ENCODE measurements around the gene KCNF1.

The KCNF1 gene

DNA sequence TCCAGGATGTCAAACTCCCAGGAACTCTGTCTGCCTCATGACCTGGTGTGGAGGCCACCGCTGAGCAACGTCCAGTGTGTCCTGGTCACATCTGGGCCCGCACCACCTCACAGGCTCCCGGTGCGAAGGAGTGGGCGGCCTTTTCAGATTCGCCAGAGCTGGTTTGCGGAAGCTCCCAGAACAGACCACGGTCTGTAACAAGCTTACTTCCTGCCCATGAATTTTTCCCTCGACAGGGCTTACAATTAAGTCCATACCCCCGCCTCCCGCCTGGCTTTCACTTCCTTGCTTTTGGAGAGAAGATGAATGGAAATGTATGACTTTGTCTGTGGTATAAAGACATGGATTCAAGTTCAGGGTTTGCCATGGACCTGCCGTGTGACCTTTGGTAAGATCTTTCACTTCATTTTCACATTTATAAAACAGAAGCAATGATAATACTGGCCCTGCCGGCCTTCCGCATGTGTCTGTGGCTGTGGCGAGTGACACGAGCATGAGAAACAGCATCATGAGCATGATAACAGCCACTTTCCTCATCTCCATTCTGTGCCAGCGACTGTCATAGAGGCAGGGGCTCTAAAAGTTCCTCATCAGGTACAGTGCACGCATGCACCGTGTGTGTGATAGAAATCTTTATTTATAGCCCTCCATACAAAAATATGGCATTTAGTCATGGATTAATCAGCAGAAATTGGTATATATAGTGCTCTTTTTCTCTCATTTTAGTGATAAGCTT is 31.0 kb upstream of the KCNF1 start:
- DNase-seq (ENCODE audit: low read depth): no peak

DNA sequence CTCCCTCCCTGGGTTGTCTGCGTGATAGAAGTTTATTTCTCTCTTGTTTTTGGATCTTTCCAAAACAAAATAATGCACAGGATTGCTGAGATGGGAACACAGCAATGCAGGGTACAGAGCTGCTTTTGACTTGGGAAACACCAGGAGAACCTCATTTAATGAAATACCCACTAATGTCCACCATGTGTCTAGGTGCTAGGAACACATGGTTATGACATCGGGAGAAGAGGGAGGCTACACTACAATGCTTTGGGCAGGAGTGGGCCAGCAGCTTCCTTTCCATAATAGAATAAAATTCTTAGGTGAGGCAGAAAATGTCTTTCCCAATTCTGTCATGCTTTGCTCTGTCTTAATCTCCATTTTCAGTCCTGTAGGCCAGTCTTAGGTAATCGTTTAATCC is 29.2 kb upstream of the KCNF1 start:
- no peak for DNase-seq (ENCODE audit: low read depth)

DNA sequence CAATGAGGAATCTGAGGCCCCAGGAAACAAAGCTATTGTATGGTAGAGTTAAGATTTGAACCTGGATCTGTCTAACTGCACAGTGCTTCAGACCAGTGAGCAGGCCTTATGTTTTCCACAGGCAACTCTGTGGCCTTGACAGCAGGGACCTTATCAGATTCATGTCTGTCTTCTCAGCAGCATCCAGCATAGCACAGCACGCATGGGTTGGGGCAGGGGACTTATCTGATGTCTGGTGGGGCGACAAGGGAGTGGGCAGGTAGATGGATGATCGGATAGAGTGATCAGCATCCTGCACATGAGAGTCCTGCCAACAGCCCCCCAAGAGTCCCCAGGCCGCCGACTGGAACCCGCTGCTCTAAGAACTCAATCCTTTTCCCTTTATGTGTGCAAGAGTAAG is 28.7 kb upstream of the KCNF1 start:
- no peak for DNase-seq (ENCODE audit: low read depth)

GRCh38 chr2:10883801-10884478 is 27.8 kb upstream of the KCNF1 start:
- no peak for DNase-seq (ENCODE audit: low read depth)

- no peak for DNase-seq (ENCODE audit: low read depth)
These were observed 27.2 kb upstream of the KCNF1 start for GRCh38 chr2:10884574-10884975.

DNA sequence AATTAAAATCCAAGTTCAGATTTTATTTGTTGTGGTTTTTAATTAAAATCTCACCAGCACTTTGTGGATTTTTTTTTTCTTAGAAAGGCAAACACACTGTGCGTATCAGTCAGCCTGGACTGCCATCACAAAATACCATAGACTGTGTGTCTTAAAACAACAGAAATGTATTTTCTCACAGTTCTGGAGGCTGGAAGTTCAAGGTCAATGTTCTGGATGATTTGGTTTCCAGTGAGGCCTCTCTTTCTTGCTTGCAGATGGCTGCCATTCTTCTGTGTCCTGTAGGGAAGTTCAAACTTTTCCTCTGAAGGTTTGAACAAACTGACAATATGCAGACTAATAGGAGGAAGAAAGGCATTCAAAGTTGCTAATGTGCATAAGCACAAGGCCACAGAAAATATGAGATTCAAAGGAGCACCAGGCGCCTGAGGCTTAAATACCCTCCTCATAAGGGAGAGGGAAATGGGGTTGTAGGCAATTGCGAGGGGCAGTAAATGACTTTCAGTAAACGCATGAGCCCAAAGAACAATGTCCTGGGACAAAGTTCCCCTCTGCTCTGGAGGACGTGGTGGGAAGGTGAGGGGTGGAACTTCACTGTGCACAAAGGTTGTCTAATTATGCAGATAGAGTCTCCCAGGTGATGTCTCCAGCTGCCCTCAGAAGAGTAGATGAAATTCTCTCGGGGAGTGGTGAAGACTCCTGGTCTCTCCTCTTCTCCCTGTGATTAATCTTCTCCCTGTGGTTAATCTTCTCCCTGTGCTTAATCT is 26.5 kb upstream of the KCNF1 start:
- no peak for DNase-seq (ENCODE audit: low read depth)

DNA sequence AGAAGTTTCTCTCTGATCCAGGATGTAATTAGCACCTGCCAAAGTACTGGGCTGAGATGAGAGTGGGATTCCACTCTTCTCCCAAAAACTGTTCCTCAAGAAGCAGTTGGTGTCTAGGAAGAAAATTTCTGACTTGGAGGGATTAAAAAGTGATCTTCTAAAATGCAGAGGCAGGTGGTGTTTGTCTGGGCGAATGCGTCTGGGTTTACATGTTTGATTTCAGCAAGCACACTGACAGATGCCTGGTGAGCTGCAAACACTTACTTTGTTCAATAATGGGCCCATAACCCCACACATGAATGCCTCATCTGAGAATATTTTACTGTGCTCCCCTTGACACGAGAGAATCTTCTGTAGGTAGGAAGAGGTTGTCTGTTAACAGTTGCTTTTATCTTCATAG is 24.3 kb upstream of the KCNF1 start:
- DNase-seq (ENCODE audit: low read depth): no peak

GRCh38 chr2:10889651-10890215 is 22.0 kb upstream of the KCNF1 start:
- no peak for DNase-seq (ENCODE audit: low read depth)

- DNase-seq (ENCODE audit: low read depth): no peak
These were observed 20.9 kb upstream of the KCNF1 start for GRCh38 chr2:10890706-10891270.

DNA sequence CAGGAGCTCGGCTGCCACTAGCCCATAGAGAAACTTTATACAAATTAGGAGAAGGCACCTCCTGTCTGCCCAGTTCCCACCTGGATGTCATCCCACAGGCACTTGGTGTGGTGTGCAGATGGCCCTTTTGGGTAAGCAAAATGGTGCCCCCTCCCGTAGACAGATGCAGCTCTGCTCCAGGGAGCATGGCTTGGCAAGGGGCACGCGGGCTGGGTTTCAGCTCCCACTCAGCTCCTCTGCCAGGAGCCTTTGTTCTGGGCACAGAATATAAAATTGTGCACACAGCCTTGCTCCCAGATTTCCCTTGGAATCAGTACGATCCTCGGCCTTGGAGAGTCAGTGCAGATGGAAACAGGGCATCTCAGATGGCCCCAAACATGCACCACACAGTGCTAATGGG is 20.3 kb upstream of the KCNF1 start:
- no peak for DNase-seq (ENCODE audit: low read depth)

- DNase-seq (ENCODE audit: low read depth): no peak
These were observed 19.9 kb upstream of the KCNF1 start for GRCh38 chr2:10891848-10892247.

GRCh38 chr2:10892316-10892715 is 19.4 kb upstream of the KCNF1 start:
- DNase-seq (ENCODE audit: low read depth): no peak

GRCh38 chr2:10892796-10893350 is 18.9 kb upstream of the KCNF1 start:
- DNase-seq (ENCODE audit: low read depth): no peak

DNA sequence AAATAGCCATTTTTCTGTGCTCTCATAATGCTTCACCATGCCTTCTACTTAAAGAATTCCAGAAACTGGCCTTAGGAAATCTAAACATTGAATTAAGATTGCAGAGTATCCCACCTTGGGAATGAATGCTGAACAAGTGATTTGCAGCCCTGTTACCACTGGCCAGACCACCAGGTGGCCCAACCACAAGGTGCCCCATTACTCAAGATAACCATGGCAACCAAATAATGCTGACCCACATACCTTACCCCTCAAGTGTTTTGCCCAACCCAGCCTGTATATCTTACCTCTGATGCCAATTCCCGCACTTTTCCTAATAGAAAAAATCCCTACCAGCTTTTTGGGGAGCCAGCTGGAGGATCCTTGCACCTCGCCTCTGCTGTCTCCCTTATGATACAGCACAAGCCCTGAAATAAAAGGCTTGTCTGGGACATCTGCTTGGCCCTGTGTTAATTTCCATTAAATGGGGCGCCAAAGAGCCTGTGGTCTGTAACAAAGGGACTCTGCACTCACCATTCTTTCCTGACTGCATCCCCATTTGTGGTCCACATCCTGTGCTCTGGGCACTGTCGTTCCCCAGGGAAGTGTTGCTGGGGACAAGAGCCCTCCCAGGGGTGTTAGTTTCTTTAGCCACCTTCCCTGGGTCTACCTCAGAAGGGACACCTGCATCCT is 17.3 kb upstream of the KCNF1 start:
- no peak for DNase-seq (ENCODE audit: low read depth)

DNA sequence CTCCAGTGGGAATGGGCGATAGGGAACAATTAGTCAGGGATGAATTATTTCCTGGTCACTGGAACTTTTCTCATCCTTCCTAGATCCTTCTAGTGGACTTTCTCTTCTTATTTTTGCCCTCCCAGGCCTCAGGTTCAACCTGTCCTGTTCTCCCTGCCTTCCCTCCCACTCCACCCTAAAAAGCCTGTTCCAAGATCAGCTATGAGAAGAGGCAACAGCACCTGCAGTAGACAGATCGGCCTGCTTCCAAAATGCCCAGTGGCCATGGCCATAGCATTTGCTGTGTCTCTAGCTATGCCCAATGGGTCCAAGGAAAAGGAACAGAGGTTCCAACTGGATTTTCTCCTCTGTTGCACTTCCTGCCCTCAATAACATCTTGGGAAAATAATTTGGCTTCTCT is 16.5 kb upstream of the KCNF1 start:
- no peak for DNase-seq (ENCODE audit: low read depth)

GRCh38 chr2:10897956-10898355 is 13.8 kb upstream of the KCNF1 start:
- DNase-seq (ENCODE audit: low read depth): no peak

- no peak for DNase-seq (ENCODE audit: low read depth)
These were observed 11.3 kb upstream of the KCNF1 start for GRCh38 chr2:10900216-10901109.

GRCh38 chr2:10901160-10901939 is 10.4 kb upstream of the KCNF1 start:
- no peak for DNase-seq (ENCODE audit: low read depth)

DNA sequence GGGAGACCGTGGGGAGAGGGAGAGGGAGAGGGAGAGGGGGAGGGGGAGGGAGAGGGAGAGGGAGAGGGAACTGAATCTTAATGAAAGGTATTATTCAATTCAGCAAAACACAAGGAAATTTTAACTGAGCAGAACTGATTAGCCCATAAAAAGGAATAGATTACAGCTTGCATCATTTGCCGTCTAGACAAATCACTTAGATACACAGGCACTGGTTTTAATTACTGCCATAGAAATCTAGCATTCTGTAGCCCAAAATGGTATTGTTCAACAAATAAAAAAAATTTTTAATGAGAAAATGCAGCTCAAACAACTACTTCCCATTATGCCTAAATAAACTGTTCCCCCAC is 7.9 kb upstream of the KCNF1 start:
- DNase-seq (ENCODE audit: low read depth): no peak

DNA sequence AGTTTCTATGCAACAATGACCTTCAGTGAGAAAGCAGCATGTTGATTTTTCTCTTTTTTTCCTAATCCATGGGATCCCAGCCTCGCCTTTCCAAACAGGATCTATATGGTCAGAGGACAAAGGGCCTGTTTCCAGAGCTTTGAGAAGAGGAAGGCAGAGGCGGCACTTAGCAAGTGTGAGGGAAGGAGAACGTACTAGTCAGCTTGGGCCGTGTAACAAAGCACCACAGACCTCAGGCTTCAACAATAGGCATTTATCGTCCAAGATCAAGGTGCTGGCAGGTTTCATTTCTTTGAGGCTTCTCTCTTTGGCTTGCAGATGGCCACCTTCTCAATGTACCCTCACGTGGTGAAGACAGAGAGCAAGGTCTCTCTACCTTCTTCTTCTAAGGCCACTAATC is 7.3 kb upstream of the KCNF1 start:
- no peak for DNase-seq (ENCODE audit: low read depth)

Measured in GM04503 (cell line).